ENCODE results near the gene PTPRG. TPM values are rescaled to one million over a fixed set of nuclear protein-coding genes. Genes with fewer than 3 reads are reported as not detected.

Gene PTPRG
- total and polyA plus RNA-seq, 2 experiments from 2014 or later = 11.5 to 39.6 TPM

DNA sequence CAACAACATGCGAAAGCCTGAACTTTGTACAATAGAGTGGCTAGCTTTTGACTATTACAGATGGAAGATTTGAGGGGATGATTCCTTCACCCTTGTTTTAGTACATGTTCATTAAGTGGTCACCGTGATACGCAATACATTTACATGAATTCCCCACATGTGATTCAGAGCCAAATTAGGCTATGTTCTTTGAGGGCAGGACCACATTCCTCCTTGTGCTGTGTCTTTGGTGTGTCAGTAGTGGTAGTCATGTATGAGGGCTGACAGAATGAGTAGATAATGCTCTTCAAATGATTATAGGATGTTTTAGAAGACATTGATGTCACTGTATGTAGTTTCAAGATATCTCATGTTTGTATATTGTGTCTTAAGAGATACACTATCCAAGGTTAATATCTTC is 12.1 kb downstream of the PTPRG start:
- Histone ChIP-seq H3K9me3 (ENCODE audit: low read depth) (no peaks in the 10 kb centered on the region), H4K20me1 (ENCODE audit: insufficient read depth) (no peaks in the 10 kb centered on the region), H3K4me2 (ENCODE audit: unreplicated experiment) (no peak overlapping the region), H3K27ac (no peak overlapping the region), H3F3A (ENCODE audit: insufficient read depth) (peaks cover 10% of the 10 kb centered on the region; the same call in 1 of the 2 replicates), H3K9me2 (ENCODE audit: insufficient read depth) (no peaks in the 10 kb centered on the region), H3K9ac (no peak overlapping the region), H3K4me3 (no peak overlapping the region), H3K79me2 (ENCODE audit: insufficient read depth) (peaks cover 97% of the 10 kb centered on the region), H3K4me1 (ENCODE audit: insufficient read depth) (peaks cover 23% of the 10 kb centered on the region), H2AFZ (no peak overlapping the region), H3K27me3 (replicated peaks; ENCODE audit: insufficient read depth) (no peaks in the 10 kb centered on the region), H3K36me3 (ENCODE audit: low read depth) (no peaks in the 10 kb centered on the region)
- no peak for TF ChIP-seq EZH2phosphoT487 (IDR thresholded peaks at IDR 0.05; ENCODE audit: insufficient read depth, low read depth)
- TF ChIP-seq EZH2 (IDR thresholded peaks at IDR 0.05; ENCODE audit: insufficient read depth, poor library complexity, severe bottlenecking) = no peak
- DNase-seq = peak; percentile 20
- WGBS, 2 experiments (ENCODE audit: low coverage in 1 of 2, low lambda C conversion rate in 2 of 2, missing lambda C conversion rate in 2 of 2) = 63 to 64% methylated on average over 3 of the region's 3 CpGs
- in situ Hi-C loops (cut with MboI) = no loop called here

DNA sequence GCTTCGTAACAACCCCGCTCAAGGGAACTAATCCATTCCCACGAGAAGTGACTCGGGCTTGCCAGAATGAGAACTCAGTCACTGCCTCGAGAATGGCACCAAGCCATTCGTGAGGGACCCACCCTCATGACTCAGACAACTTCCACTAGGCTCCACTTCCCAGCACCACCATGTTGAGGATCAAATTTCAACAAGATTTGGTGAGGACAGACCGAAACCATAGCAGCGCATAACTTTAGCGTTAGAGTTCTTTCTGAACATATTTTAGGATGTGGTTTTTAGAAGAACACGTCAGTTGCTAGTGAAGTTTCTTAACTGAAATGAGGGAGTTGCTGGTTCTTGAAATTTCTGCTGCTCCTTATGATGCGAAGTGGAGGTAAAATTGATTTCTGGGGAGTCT is 13.5 kb downstream of the PTPRG start:
- Histone ChIP-seq H3K9me3 (ENCODE audit: low read depth) (no peaks in the 10 kb centered on the region), H3K4me2 (ENCODE audit: unreplicated experiment) (no peak overlapping the region), H3K4me3 (no peak overlapping the region), H3K79me2 (ENCODE audit: insufficient read depth) (peaks cover 94% of the 10 kb centered on the region), H3F3A (ENCODE audit: insufficient read depth) (peaks cover 10% of the 10 kb centered on the region; the same call in 1 of the 2 replicates), H3K27me3 (replicated peaks; ENCODE audit: insufficient read depth) (no peaks in the 10 kb centered on the region), H3K4me1 (ENCODE audit: insufficient read depth) (peaks cover 23% of the 10 kb centered on the region), H4K20me1 (ENCODE audit: insufficient read depth) (no peaks in the 10 kb centered on the region), H3K36me3 (ENCODE audit: low read depth) (no peaks in the 10 kb centered on the region), H3K9ac (0 out of 2 replicates have a peak overlapping the region, but pooled peaks have one; percentile 14), H3K9me2 (ENCODE audit: insufficient read depth) (no peaks in the 10 kb centered on the region), H3K27ac (peak overlapping the region; percentile 36), H2AFZ (no peak overlapping the region)
- in situ Hi-C loops (cut with MboI) = no loop called here
- DNase-seq = peak; percentile 61
- no peak for TF ChIP-seq EZH2phosphoT487 (IDR thresholded peaks at IDR 0.05; ENCODE audit: insufficient read depth, low read depth)
- TF ChIP-seq EZH2 (IDR thresholded peaks at IDR 0.05; ENCODE audit: insufficient read depth, poor library complexity, severe bottlenecking) = no peak
- WGBS, 2 experiments (ENCODE audit: low coverage in 1 of 2, low lambda C conversion rate in 2 of 2, missing lambda C conversion rate in 2 of 2) = 79 to 88% methylated on average over 11 of the region's 11 CpGs

DNA sequence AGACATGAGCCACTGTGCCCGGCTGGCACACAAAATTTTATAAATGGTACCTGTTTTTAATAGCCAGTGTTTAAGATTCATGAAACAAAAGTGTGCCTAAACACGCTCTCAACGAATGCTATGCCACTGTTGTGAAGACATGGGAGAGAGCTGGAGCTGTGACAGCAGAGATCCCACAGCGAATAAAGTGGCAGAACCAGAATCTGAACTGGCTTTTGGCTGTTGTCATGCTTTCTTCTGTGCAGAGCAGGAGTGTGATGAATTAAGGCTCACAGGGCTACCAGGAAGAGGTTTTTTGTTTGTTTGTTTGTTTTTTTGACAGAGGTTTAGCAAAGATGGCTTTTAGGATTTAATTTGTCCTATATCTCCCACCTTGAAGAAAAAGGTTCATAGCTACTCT is 14.5 kb downstream of the PTPRG start:
- DNase-seq = no peak
- in situ Hi-C loops (cut with MboI) = no loop called here
- no peak overlapping the region for H3K4me3 ChIP-seq
- H3K4me1 ChIP-seq (ENCODE audit: insufficient read depth) = peaks cover 16% of the 10 kb centered on the region
- H3K9me3 ChIP-seq (ENCODE audit: low read depth) = no peaks in the 10 kb centered on the region
- H3K36me3 ChIP-seq (ENCODE audit: low read depth) = no peaks in the 10 kb centered on the region
- no peak overlapping the region for H2AFZ ChIP-seq
- peak overlapping the region; percentile 36; the same call in 1 of the 2 replicates for H3K27ac ChIP-seq
- 88 to 98% methylated on average over 4 of the region's 4 CpGs for WGBS, 2 experiments (ENCODE audit: low coverage in 1 of 2, low lambda C conversion rate in 2 of 2, missing lambda C conversion rate in 2 of 2)
- H4K20me1 ChIP-seq (ENCODE audit: insufficient read depth) = no peaks in the 10 kb centered on the region
- H3K4me2 ChIP-seq (ENCODE audit: unreplicated experiment) = no peak overlapping the region
- no peaks in the 10 kb centered on the region for H3K27me3 ChIP-seq (replicated peaks; ENCODE audit: insufficient read depth)
- no peak overlapping the region for H3K9ac ChIP-seq
- peaks cover 94% of the 10 kb centered on the region for H3K79me2 ChIP-seq (ENCODE audit: insufficient read depth)
- no peak for TF ChIP-seq EZH2phosphoT487 (IDR thresholded peaks at IDR 0.05; ENCODE audit: insufficient read depth, low read depth)
- TF ChIP-seq EZH2 (IDR thresholded peaks at IDR 0.05; ENCODE audit: insufficient read depth, poor library complexity, severe bottlenecking) = no peak
- H3K9me2 ChIP-seq (ENCODE audit: insufficient read depth) = no peaks in the 10 kb centered on the region
- H3F3A ChIP-seq (ENCODE audit: insufficient read depth) = peaks cover 7% of the 10 kb centered on the region; the same call in 1 of the 2 replicates

DNA sequence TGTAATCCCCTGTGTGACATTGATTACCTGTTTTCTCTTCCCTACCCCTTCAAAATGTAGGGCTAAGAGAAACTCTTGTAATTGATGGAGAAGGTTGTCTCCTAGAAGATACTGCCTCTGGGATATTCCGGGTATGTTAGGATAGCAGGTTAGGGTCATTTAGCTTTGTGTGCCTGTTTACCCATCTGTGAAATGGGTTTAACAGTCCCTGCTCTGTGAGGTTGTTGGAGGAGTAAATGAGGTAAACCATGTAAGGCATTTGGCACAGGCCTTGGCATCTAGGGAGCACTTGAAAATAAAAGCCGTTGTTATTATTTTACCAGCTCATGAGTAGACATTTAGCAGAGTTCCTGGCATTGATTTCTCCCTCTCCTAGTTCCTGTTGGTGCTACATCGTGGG is 16.4 kb downstream of the PTPRG start:
- H3K9me2 ChIP-seq (ENCODE audit: insufficient read depth) = no peaks in the 10 kb centered on the region
- H3K4me3 ChIP-seq = no peak overlapping the region
- no peak overlapping the region for H3K27ac ChIP-seq
- no peaks in the 10 kb centered on the region for H3K4me1 ChIP-seq (ENCODE audit: insufficient read depth)
- H3K79me2 ChIP-seq (ENCODE audit: insufficient read depth) = peaks cover 97% of the 10 kb centered on the region
- no peak overlapping the region for H2AFZ ChIP-seq
- no peak overlapping the region for H3K9ac ChIP-seq
- no peak overlapping the region for H3K4me2 ChIP-seq (ENCODE audit: unreplicated experiment)
- in situ Hi-C loops (cut with MboI) = no loop called here
- H3F3A ChIP-seq (ENCODE audit: insufficient read depth) = no peaks in the 10 kb centered on the region
- TF ChIP-seq EZH2phosphoT487 (IDR thresholded peaks at IDR 0.05; ENCODE audit: insufficient read depth, low read depth) (no peak), EZH2 (IDR thresholded peaks at IDR 0.05; ENCODE audit: insufficient read depth, poor library complexity, severe bottlenecking) (no peak)
- no peak for DNase-seq
- 78 to 84% methylated on average over 3 of the region's 3 CpGs for WGBS, 2 experiments (ENCODE audit: low coverage in 1 of 2, low lambda C conversion rate in 2 of 2, missing lambda C conversion rate in 2 of 2)
- H3K27me3 ChIP-seq (replicated peaks; ENCODE audit: insufficient read depth) = no peaks in the 10 kb centered on the region
- H4K20me1 ChIP-seq (ENCODE audit: insufficient read depth) = no peaks in the 10 kb centered on the region
- no peaks in the 10 kb centered on the region for H3K9me3 ChIP-seq (ENCODE audit: low read depth)
- no peaks in the 10 kb centered on the region for H3K36me3 ChIP-seq (ENCODE audit: low read depth)

Measured in GM23248 (cell line).